ENCODE measurements around the gene OCIAD2. TPM values are rescaled to one million over a fixed set of nuclear protein-coding genes. Genes with fewer than 3 reads are reported as not detected.

OCIAD2 gene
- total RNA-seq (2014; rRNA removed; shearing (Covaris generic)) (1.1 and 1.7 TPM in 2 replicates), polyA plus RNA-seq (2016; fragmentation: Nextera tagmentation; extraction: Ambion mirVana) (35.0 TPM in 2 replicates)

DNA sequence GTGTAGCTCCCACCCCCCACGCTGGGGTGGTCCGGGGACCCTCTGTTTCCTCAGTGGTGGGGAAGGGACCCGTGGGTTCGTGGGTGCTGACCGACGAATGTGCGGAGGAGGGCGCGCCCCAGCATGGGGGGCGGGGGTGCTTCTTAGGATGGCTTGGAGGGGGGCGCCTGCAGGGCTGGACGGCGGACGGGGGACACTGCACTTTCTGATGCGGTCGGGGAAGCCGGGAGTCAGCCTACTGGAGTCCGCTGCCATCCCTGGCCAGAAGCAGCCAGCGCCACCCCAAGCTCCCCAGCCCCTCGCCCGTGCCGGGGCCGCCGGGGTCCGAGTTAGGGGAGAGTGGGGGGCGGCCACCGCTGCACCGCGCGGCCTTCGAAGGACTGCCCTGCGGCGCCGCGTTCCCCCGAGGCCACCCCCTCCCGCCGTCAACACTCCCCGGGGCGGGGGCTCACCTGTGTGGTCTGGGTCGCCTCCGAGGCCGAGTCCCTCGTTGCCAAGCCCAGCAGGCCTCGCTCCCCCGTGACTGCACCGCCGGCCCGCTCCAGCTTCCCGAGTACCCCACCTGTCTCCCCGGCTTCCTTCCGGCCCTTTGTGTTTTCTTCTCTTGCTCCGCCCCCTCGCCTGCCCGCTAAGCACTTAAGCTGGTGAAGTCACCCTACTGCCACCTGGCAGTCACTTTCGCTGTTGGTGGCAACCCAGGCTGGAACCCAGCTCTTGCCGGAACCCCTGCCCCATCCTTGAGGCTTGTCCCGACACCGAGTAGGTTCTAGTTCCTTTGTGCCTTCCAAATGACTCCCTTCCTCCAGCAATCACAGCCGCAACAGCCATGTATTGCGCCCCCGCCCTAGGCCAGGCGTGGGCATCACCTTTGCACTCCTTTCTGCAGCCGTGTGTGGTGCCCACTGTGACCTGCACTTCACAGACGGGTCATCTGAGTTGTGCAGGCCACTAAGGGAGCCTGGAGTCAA lies at the start of gene OCIAD2:
OCIAD2 (minus strand) TSS at position 569 of the 968 bp plus-strand sequence. CDS start 2,225 bp downstream, outside the sequence.
- TF ChIP-seq EZH2phosphoT487 (IDR thresholded peaks at IDR 0.05; ENCODE audit: insufficient read depth, low read depth), result no peak
- no peak for TF ChIP-seq EZH2 (IDR thresholded peaks at IDR 0.05; ENCODE audit: insufficient read depth, poor library complexity, severe bottlenecking)
- in situ Hi-C loops (cut with MboI), result no loop called here
- Histone ChIP-seq H3F3A (ENCODE audit: insufficient read depth) (peaks cover 16% of the 10 kb centered on the region), H3K4me1 (ENCODE audit: insufficient read depth) (peaks cover 16% of the 10 kb centered on the region), H3K27me3 (replicated peaks; ENCODE audit: insufficient read depth) (no peaks in the 10 kb centered on the region), H3K4me2 (ENCODE audit: unreplicated experiment) (peak within 1 kb of the TSS; percentile 65), H3K9me2 (ENCODE audit: insufficient read depth) (no peaks in the 10 kb centered on the region), H3K9me3 (ENCODE audit: low read depth) (no peaks in the 10 kb centered on the region), H3K4me3 (peak within 1 kb of the TSS; percentile 74), H4K20me1 (ENCODE audit: insufficient read depth) (no peaks in the 10 kb centered on the region), H3K36me3 (ENCODE audit: low read depth) (no peaks in the 10 kb centered on the region), H3K27ac (no peak within 1 kb of the TSS), H3K9ac (peak within 1 kb of the TSS; percentile 62), H3K79me2 (ENCODE audit: insufficient read depth) (no peaks in the 10 kb centered on the region), H2AFZ (peak within 1 kb of the TSS; percentile 86)
- DNase-seq, result peak; percentile 61
- 17 to 38% methylated on average over 23 to 57 of the region's 65 CpGs for WGBS, 2 experiments (ENCODE audit: low coverage in 1 of 2, low lambda C conversion rate in 2 of 2, missing lambda C conversion rate in 2 of 2)

DNA sequence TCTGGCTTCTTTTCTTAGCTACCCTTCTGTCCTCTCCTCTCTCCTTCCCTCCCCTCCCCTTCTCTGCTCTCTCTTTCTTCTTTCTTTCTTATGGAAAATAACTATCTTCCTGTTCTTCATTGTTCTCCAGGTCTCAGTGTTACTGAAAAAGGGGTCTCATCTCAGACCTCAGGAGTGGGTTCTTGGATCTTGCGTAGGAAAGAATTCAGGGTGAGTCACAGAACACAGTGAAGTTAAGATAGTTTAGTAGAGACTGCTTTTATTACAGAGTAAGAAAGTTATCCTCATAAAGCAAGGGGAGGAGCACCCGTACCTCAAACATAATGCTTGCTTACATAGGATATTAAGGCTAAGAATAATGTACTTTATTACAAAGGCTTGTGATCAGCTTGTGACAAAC lies 47.7 kb upstream of the OCIAD2 start:
- peak overlapping the region; percentile 21 for H2AFZ ChIP-seq
- no peaks in the 10 kb centered on the region for H3K9me3 ChIP-seq (ENCODE audit: low read depth)
- peak overlapping the region; percentile 36 for H3K27ac ChIP-seq
- no peak overlapping the region for H3K9ac ChIP-seq
- no peaks in the 10 kb centered on the region for H3K9me2 ChIP-seq (ENCODE audit: insufficient read depth)
- no peak overlapping the region for H3K4me2 ChIP-seq (ENCODE audit: unreplicated experiment)
- H3K36me3 ChIP-seq (ENCODE audit: low read depth), result no peaks in the 10 kb centered on the region; the same call in 1 of the 2 replicates
- in situ Hi-C loops (cut with MboI), result loop anchor here (10.0 kb wide), 1 partner anchor 390 kb away; no protein-coding TSS in a partner anchor
- no peaks in the 10 kb centered on the region for H3K79me2 ChIP-seq (ENCODE audit: insufficient read depth)
- peaks cover 22% of the 10 kb centered on the region for H3F3A ChIP-seq (ENCODE audit: insufficient read depth)
- H3K27me3 ChIP-seq (replicated peaks; ENCODE audit: insufficient read depth), result no peaks in the 10 kb centered on the region
- H4K20me1 ChIP-seq (ENCODE audit: insufficient read depth), result no peaks in the 10 kb centered on the region
- H3K4me3 ChIP-seq, result no peak overlapping the region
- WGBS, 2 experiments (ENCODE audit: low coverage in 1 of 2, low lambda C conversion rate in 2 of 2, missing lambda C conversion rate in 2 of 2), result 90 to 91% methylated on average over 2 of the region's 2 CpGs
- peak; percentile 21 for DNase-seq
- H3K4me1 ChIP-seq (ENCODE audit: insufficient read depth), result peaks cover 15% of the 10 kb centered on the region
- no peak for TF ChIP-seq EZH2phosphoT487 (IDR thresholded peaks at IDR 0.05; ENCODE audit: insufficient read depth, low read depth)
- no peak for TF ChIP-seq EZH2 (IDR thresholded peaks at IDR 0.05; ENCODE audit: insufficient read depth, poor library complexity, severe bottlenecking)

DNA sequence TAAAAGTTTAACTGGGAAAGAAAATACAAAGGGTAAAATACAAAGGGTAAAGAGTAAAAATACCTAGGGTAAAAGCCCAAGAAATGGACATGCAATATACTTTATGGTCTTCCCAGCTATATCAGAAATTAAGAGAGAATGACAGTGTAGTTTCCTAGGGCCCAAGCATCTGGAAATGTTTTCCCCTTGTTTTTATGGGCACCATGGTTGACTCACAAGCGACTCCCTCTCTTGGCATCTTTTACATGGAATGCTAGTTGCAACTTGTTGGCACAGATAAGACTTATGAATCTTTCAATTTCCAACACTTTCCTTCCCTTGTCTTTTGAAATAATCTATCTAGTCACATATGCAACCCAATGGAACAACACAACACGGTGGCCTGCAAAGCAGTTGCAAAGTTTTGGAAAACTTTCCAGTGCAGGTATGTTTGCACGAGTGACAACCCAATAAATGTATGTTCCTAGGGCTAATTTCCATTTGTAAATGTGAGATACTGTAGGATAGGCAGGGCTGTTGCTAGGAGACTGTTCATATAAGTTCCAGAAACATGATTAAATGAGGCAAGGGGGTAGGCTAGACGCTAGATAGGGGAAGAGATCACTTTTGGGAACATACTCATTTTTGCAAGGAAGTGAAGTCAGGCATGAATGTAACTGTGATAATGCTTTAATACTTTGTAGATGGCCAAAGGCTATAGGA lies 43.1 kb upstream of the OCIAD2 start:
- peaks cover 17% of the 10 kb centered on the region for H3K4me1 ChIP-seq (ENCODE audit: insufficient read depth)
- TF ChIP-seq EZH2phosphoT487 (IDR thresholded peaks at IDR 0.05; ENCODE audit: insufficient read depth, low read depth), result no peak
- no peaks in the 10 kb centered on the region for H3K9me2 ChIP-seq (ENCODE audit: insufficient read depth)
- H3K79me2 ChIP-seq (ENCODE audit: insufficient read depth), result no peaks in the 10 kb centered on the region
- peak overlapping the region; percentile 61 for H3K4me2 ChIP-seq (ENCODE audit: unreplicated experiment)
- H3K9me3 ChIP-seq (ENCODE audit: low read depth), result no peaks in the 10 kb centered on the region
- H3K27ac ChIP-seq, result peak overlapping the region; percentile 64
- no peak overlapping the region for H3K4me3 ChIP-seq
- WGBS, 2 experiments (ENCODE audit: low coverage in 1 of 2, low lambda C conversion rate in 2 of 2, missing lambda C conversion rate in 2 of 2), result 22 to 25% methylated on average over 4 of the region's 4 CpGs
- peak; percentile 87 for DNase-seq
- H3K27me3 ChIP-seq (replicated peaks; ENCODE audit: insufficient read depth), result no peaks in the 10 kb centered on the region
- in situ Hi-C loops (cut with MboI), result loop anchor here (10.0 to 25.0 kb wide), 2 partner anchors 112 to 385 kb away; partner anchors contain the start of gene OCIAD1
- no peak overlapping the region for H2AFZ ChIP-seq
- no peaks in the 10 kb centered on the region; the same call in 1 of the 2 replicates for H3K36me3 ChIP-seq (ENCODE audit: low read depth)
- H3K9ac ChIP-seq, result peak overlapping the region; percentile 29; the same call in 1 of the 2 replicates
- H4K20me1 ChIP-seq (ENCODE audit: insufficient read depth), result no peaks in the 10 kb centered on the region
- peaks cover 17% of the 10 kb centered on the region for H3F3A ChIP-seq (ENCODE audit: insufficient read depth)

- peak overlapping the region; percentile 64 for H3K27ac ChIP-seq
- H3K4me1 ChIP-seq (ENCODE audit: insufficient read depth), result peaks cover 13% of the 10 kb centered on the region
- H3K4me3 ChIP-seq, result no peak overlapping the region
- DNase-seq, result peak; percentile 24
- H3K9me2 ChIP-seq (ENCODE audit: insufficient read depth), result no peaks in the 10 kb centered on the region
- H3K36me3 ChIP-seq (ENCODE audit: low read depth), result no peaks in the 10 kb centered on the region; the same call in 1 of the 2 replicates
- no peaks in the 10 kb centered on the region for H4K20me1 ChIP-seq (ENCODE audit: insufficient read depth)
- no peak for TF ChIP-seq EZH2phosphoT487 (IDR thresholded peaks at IDR 0.05; ENCODE audit: insufficient read depth, low read depth)
- no peak for TF ChIP-seq EZH2 (IDR thresholded peaks at IDR 0.05; ENCODE audit: insufficient read depth, poor library complexity, severe bottlenecking)
- H3K9ac ChIP-seq, result peak overlapping the region; percentile 29; the same call in 1 of the 2 replicates
- in situ Hi-C loops (cut with MboI), result loop anchor here (25.0 kb wide), 1 partner anchor 112 kb away; the partner anchor contains the start of gene OCIAD1
- no peaks in the 10 kb centered on the region for H3K9me3 ChIP-seq (ENCODE audit: low read depth)
- no peaks in the 10 kb centered on the region for H3K79me2 ChIP-seq (ENCODE audit: insufficient read depth)
- no peak overlapping the region for H2AFZ ChIP-seq
- peak overlapping the region; percentile 61 for H3K4me2 ChIP-seq (ENCODE audit: unreplicated experiment)
- H3K27me3 ChIP-seq (replicated peaks; ENCODE audit: insufficient read depth), result no peaks in the 10 kb centered on the region
- peaks cover 12% of the 10 kb centered on the region for H3F3A ChIP-seq (ENCODE audit: insufficient read depth)
These were observed 42.5 kb upstream of the OCIAD2 start for GRCh38 chr4:48949086-48949485.

Data from GM23248 (cell line).